ENCODE results near the gene ZNF227. TPM values are rescaled to one million over a fixed set of nuclear protein-coding genes. Genes with fewer than 3 reads are reported as not detected.

The ZNF227 gene
- total and polyA plus RNA-seq, 4 donors = 2.7 to 41.5 (median 10.0) TPM

- Histone ChIP-seq H3K36me3 (ENCODE audit: control insufficient read depth in 4 of 4, insufficient read depth in 4 of 4, low read length in 4 of 4) (peaks cover 0 to 5% (median 3%) of the 10 kb centered on the region in 4 donors), H3K9ac (ENCODE audit: insufficient read depth in 1 of 2, low read length in 2 of 2) (no peak overlapping the region), H3K9me3 (ENCODE audit: control insufficient read depth in 4 of 4, insufficient read depth in 3 of 4, low read length in 3 of 4) (peaks cover 3 to 38% (median 11%) of the 10 kb centered on the region in 4 donors), H3K27me3 (ENCODE audit: control insufficient read depth in 3 of 3, insufficient read depth in 3 of 3, low read length in 2 of 3) (no peaks in the 10 kb centered on the region), H3K4me1 (ENCODE audit: control insufficient read depth in 5 of 5, insufficient read depth in 5 of 5, low read length in 5 of 5) (no peaks in the 10 kb centered on the region), H3K4me3 (no peak overlapping the region), H3K27ac (ENCODE audit: low read depth in 1 of 2, low read length in 1 of 2) (no peak overlapping the region)
- no peak for DNase-seq
- 83 to 88% methylated on average over 10 of the region's 10 CpGs for WGBS, 2 donors
- no peak for TF ChIP-seq CTCF (IDR thresholded peaks at IDR 0.05; ENCODE audit: control extremely low read depth, extremely low read depth)
- ATAC-seq (ENCODE audit: insufficient read depth, low FRiP score) = no peak
Measured at GRCh38 chr19:44182145-44182544, 30.2 kb upstream of the ZNF227 start.

GRCh38 chr19:44190020-44190419 lies 22.3 kb upstream of the ZNF227 start:
- no peak for TF ChIP-seq CTCF (IDR thresholded peaks at IDR 0.05; ENCODE audit: control extremely low read depth, extremely low read depth)
- 98 to 100% methylated on average over 6 of the region's 6 CpGs for WGBS, 2 donors
- ATAC-seq (ENCODE audit: insufficient read depth, low FRiP score) (no peak), DNase-seq (no peak)
- Histone ChIP-seq H3K9ac (ENCODE audit: insufficient read depth in 1 of 2, low read length in 2 of 2) (no peak overlapping the region), H3K4me1 (ENCODE audit: control insufficient read depth in 5 of 5, insufficient read depth in 5 of 5, low read length in 5 of 5) (no peaks in the 10 kb centered on the region), H3K36me3 (ENCODE audit: control insufficient read depth in 4 of 4, insufficient read depth in 4 of 4, low read length in 4 of 4) (no peaks in the 10 kb centered on the region), H3K27ac (ENCODE audit: low read depth in 1 of 2, low read length in 1 of 2) (no peak overlapping the region), H3K4me3 (no peak overlapping the region), H3K27me3 (ENCODE audit: control insufficient read depth in 3 of 3, insufficient read depth in 3 of 3, low read length in 2 of 3) (no peaks in the 10 kb centered on the region), H3K9me3 (ENCODE audit: control insufficient read depth in 4 of 4, insufficient read depth in 3 of 4, low read length in 3 of 4) (peaks cover 0 to 10% (median 2%) of the 10 kb centered on the region in 4 donors)

GRCh38 chr19:44192127-44192526 lies 20.2 kb upstream of the ZNF227 start:
- ATAC-seq (ENCODE audit: insufficient read depth, low FRiP score) = no peak
- peaks cover 0 to 3% (median 0%) of the 10 kb centered on the region in 4 donors for H3K36me3 ChIP-seq (ENCODE audit: control insufficient read depth in 4 of 4, insufficient read depth in 4 of 4, low read length in 4 of 4)
- H3K4me3 ChIP-seq = no peak overlapping the region
- no peak overlapping the region for H3K27ac ChIP-seq (ENCODE audit: low read depth in 1 of 2, low read length in 1 of 2)
- no peak overlapping the region for H3K9ac ChIP-seq (ENCODE audit: insufficient read depth in 1 of 2, low read length in 2 of 2)
- no peaks in the 10 kb centered on the region for H3K4me1 ChIP-seq (ENCODE audit: control insufficient read depth in 5 of 5, insufficient read depth in 5 of 5, low read length in 5 of 5)
- no peak for TF ChIP-seq CTCF (IDR thresholded peaks at IDR 0.05; ENCODE audit: control extremely low read depth, extremely low read depth)
- no peak for DNase-seq
- peaks cover 0 to 6% (median 2%) of the 10 kb centered on the region in 4 donors for H3K9me3 ChIP-seq (ENCODE audit: control insufficient read depth in 4 of 4, insufficient read depth in 3 of 4, low read length in 3 of 4)
- no peaks in the 10 kb centered on the region for H3K27me3 ChIP-seq (ENCODE audit: control insufficient read depth in 3 of 3, insufficient read depth in 3 of 3, low read length in 2 of 3)
- 78 to 79% methylated on average over 5 of the region's 5 CpGs for WGBS, 2 donors

- Histone ChIP-seq H3K9ac (ENCODE audit: insufficient read depth in 1 of 2, low read length in 2 of 2) (no peak overlapping the region), H3K27me3 (ENCODE audit: control insufficient read depth in 3 of 3, insufficient read depth in 3 of 3, low read length in 2 of 3) (no peaks in the 10 kb centered on the region), H3K27ac (ENCODE audit: low read depth in 1 of 2, low read length in 1 of 2) (no peak overlapping the region), H3K4me1 (ENCODE audit: control insufficient read depth in 5 of 5, insufficient read depth in 5 of 5, low read length in 5 of 5) (no peaks in the 10 kb centered on the region), H3K9me3 (ENCODE audit: control insufficient read depth in 4 of 4, insufficient read depth in 3 of 4, low read length in 3 of 4) (peaks cover 0 to 11% (median 0%) of the 10 kb centered on the region in 4 donors), H3K36me3 (ENCODE audit: control insufficient read depth in 4 of 4, insufficient read depth in 4 of 4, low read length in 4 of 4) (peaks cover 0 to 3% (median 0%) of the 10 kb centered on the region in 4 donors), H3K4me3 (no peak overlapping the region)
- DNase-seq = no peak
- no peak for ATAC-seq (ENCODE audit: insufficient read depth, low FRiP score)
- no peak for TF ChIP-seq CTCF (IDR thresholded peaks at IDR 0.05; ENCODE audit: control extremely low read depth, extremely low read depth)
Measured at GRCh38 chr19:44196772-44197171, 15.6 kb upstream of the ZNF227 start.

Data from lung (tissue), 12 donors.